ELF-1 (cell line): ENCODE data around the gene SRGAP2.
"Not testable (repeated sequence)": the region's sequence is repeated elsewhere in the genome, so short reads cannot be mapped to it uniquely, and the experiment has no call there.

Experiments
- DNase-seq: peaks from one replicate; pipeline ENCODE4 v3.0.0-alpha.2; 2016; ENCODE audit warnings: low read depth, low spot score

Gene SRGAP2

GRCh38 chr1:206205569-206205968, 2.2 kb downstream of the SRGAP2 start:
- DNase-seq: not testable (repeated sequence)

- DNase-seq: not testable (repeated sequence)
These were observed 7.5 kb downstream of the SRGAP2 start for GRCh38 chr1:206210802-206211201.

- not testable (repeated sequence) for DNase-seq
These were observed 12.5 kb downstream of the SRGAP2 start for GRCh38 chr1:206215600-206216392.

- not testable (repeated sequence) for DNase-seq
These were observed 14.9 kb downstream of the SRGAP2 start for GRCh38 chr1:206218285-206218684.

- DNase-seq: not testable (repeated sequence)
These were observed 15.4 kb downstream of the SRGAP2 start for GRCh38 chr1:206218765-206219164.

GRCh38 chr1:206219514-206220331, 16.4 kb downstream of the SRGAP2 start:
- not testable (repeated sequence) for DNase-seq

- not testable (repeated sequence) for DNase-seq
These were observed 17.1 kb downstream of the SRGAP2 start for GRCh38 chr1:206220332-206221000.

GRCh38 chr1:206221585-206221984, 18.2 kb downstream of the SRGAP2 start:
- not testable (repeated sequence) for DNase-seq

GRCh38 chr1:206224190-206224776, 20.9 kb downstream of the SRGAP2 start:
- not testable (repeated sequence) for DNase-seq

- DNase-seq: not testable (repeated sequence)
These were observed 22.0 kb downstream of the SRGAP2 start for GRCh38 chr1:206225386-206225785.

GRCh38 chr1:206226886-206227285, 23.5 kb downstream of the SRGAP2 start:
- not testable (repeated sequence) for DNase-seq

GRCh38 chr1:206229286-206229685, 25.9 kb downstream of the SRGAP2 start:
- DNase-seq: not testable (repeated sequence)

- DNase-seq: not testable (repeated sequence)
These were observed 28.6 kb downstream of the SRGAP2 start for GRCh38 chr1:206231989-206232388.

GRCh38 chr1:206232970-206233645, 29.8 kb downstream of the SRGAP2 start:
- DNase-seq: not testable (repeated sequence)

- DNase-seq: not testable (repeated sequence)
These were observed 31.0 kb downstream of the SRGAP2 start for GRCh38 chr1:206234189-206234916.

GRCh38 chr1:206235190-206235589, 31.8 kb downstream of the SRGAP2 start:
- not testable (repeated sequence) for DNase-seq

- not testable (repeated sequence) for DNase-seq
These were observed 36.9 kb downstream of the SRGAP2 start for GRCh38 chr1:206240288-206240687.

GRCh38 chr1:206243335-206243734, 40.0 kb downstream of the SRGAP2 start:
- not testable (repeated sequence) for DNase-seq

GRCh38 chr1:206245479-206245878, 42.1 kb downstream of the SRGAP2 start:
- DNase-seq: not testable (repeated sequence)
